Fibroblast of lung (primary cell): ENCODE results near the gene KCNQ2. TPM values are rescaled to one million over a fixed set of nuclear protein-coding genes. Genes with fewer than 3 reads are reported as not detected.
"Not testable (repeated sequence)": the region's sequence is repeated elsewhere in the genome, so short reads cannot be mapped to it uniquely, and the experiment has no call there.

Experiments used
- DNase-seq, 2 donors: peaks; one replicate each; pipeline versions ENCODE4 v3.0.0 to v3.0.0-alpha.2; 2010; ENCODE audit warnings: low read depth in 2 of 2
- H2AFZ ChIP-seq: 2 replicates; pipeline ENCODE4 v1.5.1; 2012; ENCODE audit warnings: low read length, control low read depth, inconsistent platforms
- H3K27ac ChIP-seq: 2 replicates; pipeline ENCODE4 v1.5.1; 2011; ENCODE audit warnings: low read length, control low read depth; ENCODE audit not compliant: insufficient read depth
- H3K27me3 ChIP-seq: 2 replicates; pipeline ENCODE4 v1.5.1; 2011; ENCODE audit warnings: mild to moderate bottlenecking, low read length; ENCODE audit not compliant: control insufficient read depth, insufficient read depth
- H3K36me3 ChIP-seq: 2 replicates; pipeline ENCODE4 v1.5.1; 2011; ENCODE audit warnings: low read length; ENCODE audit not compliant: control insufficient read depth, insufficient read depth
- H3K4me1 ChIP-seq: 2 replicates; pipeline ENCODE4 v1.5.1; 2011; ENCODE audit warnings: low read length; ENCODE audit not compliant: control insufficient read depth, insufficient read depth; ENCODE audit errors: extremely low read depth
- H3K4me2 ChIP-seq: 2 replicates; pipeline ENCODE4 v1.5.1; 2011; ENCODE audit warnings: low read length, control low read depth; ENCODE audit not compliant: insufficient read depth; ENCODE audit errors: extremely low read depth
- H3K4me3 ChIP-seq, 4 experiments: fragments of 200-600 bp in 1 of 4; sonication (generic) in 1 of 4; replicated peaks in 1 of 4; 2 replicates each; pipeline ENCODE4 v1.5.1; 2011 to 2016; ENCODE audit warnings: low read length in 4 of 4, low read depth in 3 of 4, mild to moderate bottlenecking in 3 of 4, control low read depth in 2 of 4, inconsistent platforms in 1 of 4, mixed read lengths in 1 of 4; ENCODE audit not compliant: insufficient read depth in 1 of 4; ENCODE audit errors: control extremely low read depth in 1 of 4
- H3K79me2 ChIP-seq: 2 replicates; pipeline ENCODE4 v1.5.1; 2012; ENCODE audit warnings: mild to moderate bottlenecking, low read length, inconsistent platforms; ENCODE audit not compliant: control insufficient read depth, insufficient read depth
- H3K9ac ChIP-seq: 2 replicates; pipeline ENCODE4 v1.5.1; 2011; ENCODE audit warnings: mild to moderate bottlenecking, low read length, control low read depth; ENCODE audit not compliant: insufficient read depth
- H3K9me3 ChIP-seq: 2 replicates; pipeline ENCODE4 v1.5.1; 2012; ENCODE audit warnings: low read depth, low read length; ENCODE audit not compliant: control insufficient read depth, insufficient read depth
- H4K20me1 ChIP-seq: 2 replicates; pipeline ENCODE4 v1.5.1; 2011; ENCODE audit warnings: low read length; ENCODE audit not compliant: control insufficient read depth, insufficient read depth; ENCODE audit errors: extremely low read depth
- EZH2 ChIP-seq: IDR thresholded peaks from 2 replicates; pipeline ENCODE4 v1.5.1; 2012; ENCODE audit warnings: low read length, control low read depth, mild to moderate bottlenecking; ENCODE audit errors: missing control alignments
- polyA plus RNA-seq, 2 donors: library from polyadenylated mRNA; depleted of rRNA in 1 of 2; stranded (reverse) in 1 of 2; unstranded in 1 of 2; fragments of >200 nt; gene quantifications; 2 replicates each; pipeline ENCODE4 v1.2.1, GENCODE V29; 2011 to 2012; ENCODE audit warnings: missing spikeins in 1 of 2
- total RNA-seq: library from RNA; depleted of rRNA; stranded (reverse); fragments of >200 nt; gene quantifications from 2 replicates; pipeline ENCODE4 v1.2.1, GENCODE V29; 2014
- TF ChIP-seq, protein P1 (sequence below), 2 donors: IDR thresholded peaks in 1 of 2; conservative IDR thresholded peaks in 1 of 2; 1 replicate in 1 of 2; 2 replicates in 1 of 2; pipeline ENCODE4 v1.5.1; 2011 to 2012; ENCODE audit warnings: low read length in 2 of 2, control low read depth in 1 of 2, inconsistent platforms in 1 of 2, low read depth in 1 of 2, mild to moderate bottlenecking in 1 of 2

KCNQ2 gene
- total and polyA plus RNA-seq, 2 donors (not counting 1 experiment from before 2014, with no cell fraction given) = not detected

DNA sequence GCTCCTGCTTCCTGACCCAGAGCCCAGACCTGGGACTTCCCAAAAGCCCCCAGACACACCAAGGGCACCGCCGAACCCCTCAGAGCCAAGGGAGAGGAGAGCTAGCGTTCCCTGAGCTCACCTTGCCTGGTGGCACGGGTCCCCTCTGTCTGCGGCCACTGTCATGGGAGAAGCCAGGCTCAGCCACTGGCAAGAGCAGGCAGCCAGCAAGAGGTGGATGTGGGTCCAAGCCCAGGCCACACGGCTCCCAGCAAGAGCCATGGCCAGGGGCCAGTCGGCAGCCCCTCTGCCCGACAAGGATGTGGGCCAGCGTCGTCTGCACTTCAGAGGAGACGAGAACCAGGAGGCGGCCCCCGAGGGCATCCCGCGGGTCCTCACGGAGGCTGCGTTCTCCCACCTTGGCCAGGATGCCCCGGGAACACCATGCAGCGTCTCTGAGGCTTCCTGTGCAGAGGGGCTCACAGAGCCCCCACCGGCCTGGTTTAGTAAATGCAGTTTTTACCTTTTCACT lies 46.0 kb upstream of the KCNQ2 start:
- no peak for DNase-seq
- no peak overlapping the region for H3K4me3 ChIP-seq
- no peaks in the 10 kb centered on the region for H4K20me1 ChIP-seq
- H3K9ac ChIP-seq = no peak overlapping the region
- no peak overlapping the region for H2AFZ ChIP-seq
- H3K4me2 ChIP-seq = no peak overlapping the region
- H3K27ac ChIP-seq = no peak overlapping the region
- no peaks in the 10 kb centered on the region for H3K27me3 ChIP-seq
- peaks cover 5% of the 10 kb centered on the region for H3K36me3 ChIP-seq
- no peaks in the 10 kb centered on the region for H3K9me3 ChIP-seq
- H3K4me1 ChIP-seq = peaks cover 2% of the 10 kb centered on the region
- no peak for TF ChIP-seq EZH2
- TF ChIP-seq, protein P1, sequence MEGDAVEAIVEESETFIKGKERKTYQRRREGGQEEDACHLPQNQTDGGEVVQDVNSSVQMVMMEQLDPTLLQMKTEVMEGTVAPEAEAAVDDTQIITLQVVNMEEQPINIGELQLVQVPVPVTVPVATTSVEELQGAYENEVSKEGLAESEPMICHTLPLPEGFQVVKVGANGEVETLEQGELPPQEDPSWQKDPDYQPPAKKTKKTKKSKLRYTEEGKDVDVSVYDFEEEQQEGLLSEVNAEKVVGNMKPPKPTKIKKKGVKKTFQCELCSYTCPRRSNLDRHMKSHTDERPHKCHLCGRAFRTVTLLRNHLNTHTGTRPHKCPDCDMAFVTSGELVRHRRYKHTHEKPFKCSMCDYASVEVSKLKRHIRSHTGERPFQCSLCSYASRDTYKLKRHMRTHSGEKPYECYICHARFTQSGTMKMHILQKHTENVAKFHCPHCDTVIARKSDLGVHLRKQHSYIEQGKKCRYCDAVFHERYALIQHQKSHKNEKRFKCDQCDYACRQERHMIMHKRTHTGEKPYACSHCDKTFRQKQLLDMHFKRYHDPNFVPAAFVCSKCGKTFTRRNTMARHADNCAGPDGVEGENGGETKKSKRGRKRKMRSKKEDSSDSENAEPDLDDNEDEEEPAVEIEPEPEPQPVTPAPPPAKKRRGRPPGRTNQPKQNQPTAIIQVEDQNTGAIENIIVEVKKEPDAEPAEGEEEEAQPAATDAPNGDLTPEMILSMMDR (conservative IDR thresholded peaks at IDR 0.05 in 1 of 2, IDR thresholded peaks at IDR 0.05 in 1 of 2; ENCODE audit: low read depth in 1 of 2, low read length in 2 of 2) = no peak
- H3K79me2 ChIP-seq = peaks cover 14% of the 10 kb centered on the region

- DNase-seq = no peak
- Histone ChIP-seq H3K27ac (no peak overlapping the region), H4K20me1 (no peaks in the 10 kb centered on the region), H3K79me2 (peaks cover 14% of the 10 kb centered on the region), H3K36me3 (no peaks in the 10 kb centered on the region), H3K4me3 (no peak overlapping the region), H2AFZ (no peak overlapping the region), H3K9me3 (no peaks in the 10 kb centered on the region), H3K27me3 (no peaks in the 10 kb centered on the region), H3K9ac (no peak overlapping the region), H3K4me2 (no peak overlapping the region), H3K4me1 (peaks cover 2% of the 10 kb centered on the region)
- TF ChIP-seq, protein P1 (conservative IDR thresholded peaks at IDR 0.05 in 1 of 2, IDR thresholded peaks at IDR 0.05 in 1 of 2; ENCODE audit: low read depth in 1 of 2, low read length in 2 of 2) = no peak
- no peak for TF ChIP-seq EZH2
Measured at GRCh38 chr20:63517376-63518309, 45.2 kb upstream of the KCNQ2 start.

DNA sequence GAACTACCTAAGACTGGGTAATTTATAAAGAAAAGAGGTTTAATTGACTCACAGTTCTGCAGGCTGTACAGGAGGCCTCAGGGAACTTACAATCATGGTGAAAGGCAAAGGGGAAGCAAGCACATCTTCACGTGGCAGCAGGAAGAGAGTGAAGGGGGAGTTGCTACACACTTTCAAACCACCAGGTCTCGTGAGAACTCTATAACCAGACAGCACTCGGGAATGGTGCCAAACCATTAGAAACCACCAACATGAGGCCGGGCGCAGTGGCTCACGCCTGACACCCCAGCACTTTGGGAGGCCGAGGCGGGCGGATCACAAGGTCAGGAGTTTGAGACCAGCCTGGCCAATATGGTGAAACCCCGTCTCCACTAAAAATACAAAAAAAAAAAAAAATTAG lies 42.1 kb upstream of the KCNQ2 start:
- not testable (repeated sequence) for H3K79me2 ChIP-seq, H3K4me1 ChIP-seq, H2AFZ ChIP-seq, H3K9me3 ChIP-seq, H3K4me2 ChIP-seq, H3K27ac ChIP-seq, H3K27me3 ChIP-seq, H3K9ac ChIP-seq, H3K4me3 ChIP-seq, H3K36me3 ChIP-seq, H4K20me1 ChIP-seq, DNase-seq
